ENCODE data around the gene PHPT1.
"Not testable (repeated sequence)": the region's sequence is repeated elsewhere in the genome, so short reads cannot be mapped to it uniquely, and the experiment has no call there.

Gene PHPT1

GRCh38 chr9:136823136-136824046 lies 25.8 kb upstream of the PHPT1 start:
- no peak for DNase-seq

GRCh38 chr9:136824496-136825225 lies 24.5 kb upstream of the PHPT1 start:
- no peak for DNase-seq

DNA sequence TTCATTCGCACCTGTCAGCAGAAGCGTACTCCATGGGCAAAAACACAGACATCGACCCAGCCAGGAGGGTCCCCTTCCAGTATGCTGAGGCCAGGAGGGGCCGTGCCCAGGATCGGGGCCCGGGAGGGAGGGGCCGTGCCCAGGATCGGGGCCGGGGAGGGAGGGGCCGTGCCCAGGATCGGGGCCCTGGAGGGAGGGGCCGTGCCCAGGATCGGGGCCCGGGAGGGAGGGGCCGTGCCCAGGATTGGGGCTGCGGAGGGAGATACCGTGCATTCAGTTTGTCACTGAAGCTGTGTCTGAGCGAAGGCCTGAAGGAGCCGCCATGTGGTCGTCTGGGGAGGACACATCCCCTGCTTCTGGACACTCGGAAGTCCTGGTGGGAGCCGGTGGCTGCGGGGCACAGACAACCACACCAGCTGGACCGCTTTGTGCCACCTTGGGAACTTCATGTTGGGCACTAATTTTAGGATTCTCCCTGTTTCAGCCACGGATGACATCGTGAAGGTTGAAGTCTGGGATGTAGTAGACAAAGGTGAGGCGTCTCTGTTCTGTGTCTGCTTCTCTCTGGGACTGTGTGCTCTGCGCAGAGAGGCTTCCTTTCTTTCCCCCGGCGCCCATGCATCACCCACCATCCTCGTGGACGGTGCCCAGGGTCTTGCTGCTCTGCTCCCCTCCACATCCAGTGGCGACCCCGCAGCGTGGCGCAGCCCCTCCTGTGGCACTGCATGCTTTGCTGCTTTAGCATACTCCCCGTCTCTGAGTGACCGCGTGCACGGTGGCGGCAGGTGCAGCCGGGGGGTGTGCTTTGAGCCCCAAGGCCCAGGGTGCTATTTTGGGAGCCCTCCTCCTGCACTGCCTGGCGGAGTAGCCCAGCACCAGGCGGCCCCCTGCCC lies 23.7 kb upstream of the PHPT1 start:
- DNase-seq = no peak

DNA sequence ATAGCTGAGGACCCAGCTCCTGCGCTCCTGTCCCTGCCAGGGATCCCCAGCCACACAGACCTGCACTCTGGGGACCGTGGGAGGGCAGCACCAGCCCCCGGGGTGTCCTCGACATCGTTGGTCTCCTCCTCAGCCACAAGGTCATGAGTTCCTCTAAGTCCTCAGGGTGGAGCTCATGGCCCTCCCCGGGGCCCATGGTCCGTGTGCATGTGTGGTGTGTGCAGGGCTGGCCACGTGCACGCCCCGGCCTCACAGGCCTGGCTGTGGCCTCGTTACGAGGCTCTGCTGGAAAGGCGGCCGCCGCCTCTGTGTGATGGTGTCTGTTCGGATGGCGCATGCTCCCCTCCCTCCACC lies 23.0 kb upstream of the PHPT1 start:
- no peak for DNase-seq

DNA sequence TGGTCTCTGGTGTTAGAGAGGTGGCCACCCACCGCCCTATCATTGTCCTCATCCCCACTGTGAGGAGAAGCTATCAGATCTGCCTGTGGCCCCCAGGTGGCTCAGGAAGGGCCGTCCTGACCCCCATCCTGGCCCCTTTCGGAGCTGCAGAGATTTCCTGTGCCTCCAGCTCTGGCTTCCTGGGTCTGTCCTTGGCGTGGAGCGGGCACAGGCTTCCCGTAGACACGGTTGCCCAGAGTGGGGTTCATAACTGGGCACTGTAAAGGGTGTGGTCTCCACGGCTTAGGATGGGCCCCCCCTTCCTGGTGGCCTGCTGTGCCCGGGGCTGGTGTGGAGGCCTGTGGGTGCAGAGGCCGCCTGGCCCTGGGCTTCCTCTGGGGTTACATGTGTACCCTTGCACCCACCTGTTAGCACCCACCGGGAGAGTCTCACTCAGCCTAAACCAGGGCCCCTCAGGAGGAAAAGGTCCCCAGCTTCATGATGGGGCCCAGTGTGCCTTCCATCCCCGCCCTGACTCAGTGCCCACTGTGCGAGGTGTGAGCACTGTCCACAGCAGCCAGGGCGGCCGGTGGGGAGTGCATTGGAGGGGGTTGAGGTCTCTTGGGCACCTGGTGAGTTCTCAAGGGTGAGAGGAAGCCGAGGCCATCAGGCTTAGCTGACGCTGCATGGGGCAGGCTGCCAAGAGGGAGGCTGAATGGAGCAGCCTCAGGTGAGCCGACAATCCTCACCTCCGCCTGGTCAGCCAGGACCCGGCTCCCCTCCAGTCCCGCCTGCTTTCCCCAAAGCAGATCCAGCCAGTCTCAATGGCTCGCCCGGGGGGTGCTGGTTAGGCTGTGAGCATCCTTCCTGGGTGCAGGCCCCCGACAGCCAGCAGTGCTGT lies 22.3 kb upstream of the PHPT1 start:
- DNase-seq = no peak

- DNase-seq = no peak
Observed at GRCh38 chr9:136827794-136828473, 21.3 kb upstream of the PHPT1 start.

DNA sequence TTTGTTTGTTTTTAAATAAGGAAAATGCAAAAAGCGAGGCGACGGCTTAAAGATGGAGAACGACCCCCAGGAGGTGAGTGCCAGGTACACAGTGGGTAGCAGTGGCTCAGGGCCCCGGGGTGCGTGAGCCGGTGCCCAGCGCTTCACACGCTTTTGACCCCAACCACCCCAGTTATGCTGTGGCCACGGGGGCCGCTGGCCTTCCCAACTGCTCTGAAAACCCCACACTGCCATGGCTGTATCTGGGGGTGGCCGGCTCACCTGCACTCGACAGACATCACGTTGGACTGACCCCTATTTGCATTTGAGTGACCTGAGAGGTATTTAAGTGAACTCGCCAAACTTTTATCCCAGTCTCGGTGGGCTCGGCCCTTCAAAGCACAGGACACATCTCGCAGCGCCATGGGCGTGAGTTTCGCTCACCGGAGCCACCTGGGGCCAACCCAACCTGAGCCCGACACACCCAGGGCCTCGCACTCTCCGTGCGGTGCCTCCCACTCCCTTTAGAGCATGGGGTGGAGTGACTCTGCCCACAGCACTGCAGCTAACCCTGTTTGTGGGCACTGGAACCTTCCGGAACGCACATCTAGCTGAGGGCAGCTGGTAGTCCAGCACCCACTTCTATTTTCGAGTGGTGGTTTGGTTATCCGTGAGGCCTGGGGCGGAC lies 20.6 kb upstream of the PHPT1 start:
- DNase-seq = no peak

DNA sequence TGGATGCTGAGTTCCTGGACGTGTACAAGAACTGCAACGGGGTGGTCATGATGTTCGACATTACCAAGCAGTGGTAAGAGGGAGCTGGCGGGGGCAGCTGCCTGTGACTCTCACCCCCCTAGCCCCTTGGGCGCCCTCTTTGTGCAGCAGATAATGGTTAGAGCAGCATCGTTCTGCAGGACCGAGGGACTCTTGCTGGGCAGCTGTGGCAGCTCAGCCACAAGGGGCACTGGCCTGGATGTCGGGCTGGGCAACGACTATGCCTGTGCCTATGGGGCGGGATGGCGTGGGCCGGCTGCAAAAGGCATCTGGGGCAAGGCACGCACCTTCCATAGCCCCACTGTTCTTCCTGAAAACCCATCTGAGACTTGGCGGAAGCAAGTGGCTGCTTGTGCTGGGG lies 19.8 kb upstream of the PHPT1 start:
- no peak for DNase-seq

- no peak for DNase-seq
Observed at GRCh38 chr9:136829981-136830885, 19.0 kb upstream of the PHPT1 start.

- DNase-seq = no peak
Observed at GRCh38 chr9:136831002-136831719, 18.0 kb upstream of the PHPT1 start.

DNA sequence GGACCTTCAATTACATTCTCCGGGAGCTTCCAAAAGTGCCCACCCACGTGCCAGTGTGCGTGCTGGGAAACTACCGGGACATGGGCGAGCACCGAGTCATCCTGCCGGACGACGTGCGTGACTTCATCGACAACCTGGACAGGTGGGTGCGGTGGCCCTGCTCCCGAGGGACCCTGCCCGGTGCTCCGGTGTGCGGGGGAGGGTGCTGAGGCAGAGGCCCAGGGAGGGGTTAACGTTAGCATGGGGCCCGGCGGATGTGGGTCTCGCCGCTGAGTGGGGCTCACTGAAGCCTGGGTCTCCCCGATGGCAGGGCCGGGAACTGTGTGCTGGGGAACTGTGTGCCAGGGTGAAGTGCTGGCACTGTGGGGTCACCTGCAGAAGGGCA lies 17.5 kb upstream of the PHPT1 start:
- no peak for DNase-seq

- DNase-seq = no peak
Observed at GRCh38 chr9:136832581-136832980, 16.6 kb upstream of the PHPT1 start.

DNA sequence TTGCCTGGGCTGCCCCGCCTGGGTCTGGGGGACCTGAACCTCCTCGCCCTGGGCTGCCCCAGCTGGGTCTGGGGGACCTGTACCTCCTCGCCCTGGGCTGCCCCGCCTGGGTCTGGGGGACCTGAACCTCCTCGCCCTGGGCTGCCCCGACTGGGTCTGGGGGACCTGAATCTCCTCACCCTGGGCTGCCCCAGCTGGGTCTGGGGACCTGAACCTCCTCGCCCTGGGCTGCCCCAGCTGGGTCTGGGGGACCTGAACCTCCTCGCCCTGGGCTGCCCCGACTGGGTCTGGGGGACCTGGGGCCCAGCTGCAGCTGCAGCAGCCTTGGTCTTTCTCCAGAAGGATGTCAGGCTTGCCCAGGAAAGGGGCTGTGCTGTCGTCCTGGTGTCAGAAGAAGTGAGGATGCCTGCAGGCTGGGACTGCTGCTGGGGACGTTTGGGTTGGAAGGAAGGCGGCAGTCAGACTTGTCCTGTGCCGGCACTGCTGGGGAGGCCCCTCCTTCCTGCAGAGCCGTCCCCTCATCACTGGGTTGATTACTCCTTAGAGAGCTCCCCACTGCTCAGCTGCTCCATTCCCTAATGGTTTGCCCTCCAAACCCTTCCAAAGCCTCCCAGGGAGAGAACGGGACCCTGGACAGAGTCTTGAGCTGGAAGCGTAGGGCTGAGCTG lies 15.7 kb upstream of the PHPT1 start:
- not testable (repeated sequence) for DNase-seq

- no peak for DNase-seq
Observed at GRCh38 chr9:136835162-136835931, 13.9 kb upstream of the PHPT1 start.

GRCh38 chr9:136835932-136836904 lies 13.0 kb upstream of the PHPT1 start:
- no peak for DNase-seq

GRCh38 chr9:136837146-136837855 lies 11.9 kb upstream of the PHPT1 start:
- no peak for DNase-seq

Measured in islet precursor cell (in vitro differentiated cells).